Adrenal gland (tissue), 12 donors: ENCODE results near the gene FCER2. TPM values are rescaled to one million over a fixed set of nuclear protein-coding genes. Genes with fewer than 3 reads are reported as not detected.

ENCODE experiments used
- DNase-seq, 7 donors: peaks; one replicate each; pipeline ENCODE4 v3.0.0-alpha.2; 2019 to 2020
- H3K27ac ChIP-seq, 5 donors: fragments of 200-600 bp; sonication (generic) in 4 of 5; 1 replicate in 3 of 5; 2 replicates in 2 of 5; pipeline versions ENCODE4 v1.5.1 to v1.8.0; 2016 to 2020; ENCODE audit warnings: mild to moderate bottlenecking in 1 of 5
- H3K27me3 ChIP-seq: fragments of 200-600 bp; 2 replicates; pipeline ENCODE4 v1.8.0; 2021
- H3K36me3 ChIP-seq, 2 donors: fragments of 200-600 bp; replicated peaks in 1 of 2; 1 replicate in 1 of 2; 2 replicates in 1 of 2; pipeline versions ENCODE4 v1.5.1 to v1.8.0; 2018 to 2022
- H3K4me1 ChIP-seq, 2 donors: fragments of 200-600 bp; replicated peaks in 1 of 2; 1 replicate in 1 of 2; 2 replicates in 1 of 2; pipeline versions ENCODE4 v1.5.1 to v1.8.0; 2018 to 2021
- H3K4me3 ChIP-seq, 4 donors: fragments of 200-600 bp; sonication (generic) in 3 of 4; one replicate each; pipeline ENCODE4 v1.5.1; 2016 to 2018
- H3K9me3 ChIP-seq, 3 donors: fragments of 200-600 bp; sonication (generic) in 1 of 3; replicated peaks in 1 of 3; 1 replicate in 2 of 3; 2 replicates in 1 of 3; pipeline versions ENCODE4 v1.5.1 to v1.8.0; 2016 to 2021
- CTCF ChIP-seq, 6 experiments: fragments of 450-650 bp in 4 of 6; fragments of 200-600 bp in 2 of 6; sonication (generic) in 1 of 6; IDR thresholded peaks; 1 replicate in 5 of 6; 2 replicates in 1 of 6; pipeline versions ENCODE4 v1.5.1 to v1.8.0; 2016 to 2021; ENCODE audit warnings: antibody characterized with exemption in 6 of 6, mild to moderate bottlenecking in 2 of 6, moderate library complexity in 1 of 6
- POLR2A ChIP-seq, 2 donors: fragments of 450-650 bp; IDR thresholded peaks; one replicate each; pipeline ENCODE4 v1.6.1; 2017; ENCODE audit warnings: antibody characterized with exemption in 2 of 2, mild to moderate bottlenecking in 2 of 2, moderate library complexity in 1 of 2
- WGBS, 4 donors: extraction: QIAGEN DNeasy Blood & Tissue Kit in 2 of 4; methylation state at CpG; one replicate each; pipeline versions ENCODE4 v1.1.5 to v1.1.7; 2013 to 2017; 5-methylcytosine and 5-hydroxymethylcytosine counted together
- intact Hi-C, 2 donors: fragments of 100-400 bp; cut with DNase I; formaldehyde crosslinking; loops; one replicate each; pipeline versions ENCODE4 v1.14.1 to v1.15.0; 2022 to 2023
- polyA plus RNA-seq, 3 donors: library from polyadenylated mRNA; stranded (reverse); fragments of 200-250 nt in 2 of 3; fragments of 350-450 nt in 1 of 3; fragmentation: Illumina TruSeq in 1 of 3; extraction: RNeasy Lipid Tissue Mini Kit (QIAGEN cat#74804) in 1 of 3; gene quantifications; one replicate each; pipeline ENCODE4 v1.2.3, GENCODE V29; 2013 to 2014
- total RNA-seq, 9 donors: library from RNA; depleted of rRNA in 4 of 9; stranded (reverse); fragments of >200 nt in 4 of 9; fragments of 120-200 nt in 1 of 9; fragmentation: NEBNext Ultra II Directional in 1 of 9; extraction: Animal tissue kit (Norgen Biotek cat#: 25700) in 1 of 9; gene quantifications; one replicate each; pipeline versions ENCODE4 v1.1.0 to v1.2.4, GENCODE V29; 2013 to 2023
- donor health status: healthy with polysubstance abuse.
- donor health status: Bipolar disorder and iron deficiency.
- donor health status: DM: yes; HTN: yes; CAD: no.
- donor health status: DM: no; HTN: no; CAD: no.
- donor health status: DM: no; HTN: no; CAD: no.
- donor health status: DM: yes; HTN: yes; CAD: no.

Gene FCER2
- total and polyA plus RNA-seq, 12 donors, result 0.28 to 2.6 (median 0.51) TPM; not detected in 5

GRCh38 chr19:7732045-7732444 lies 30.1 kb upstream of the FCER2 start, which contains the start of gene CLEC4G:
Gene CLEC4G, minus strand, starts transcription at chr19:7732110. Its CDS starts 8 bp downstream, at chr19:7732102.
- TF ChIP-seq POLR2A (IDR thresholded peaks at IDR 0.05), result no peak
- TF ChIP-seq CTCF (IDR thresholded peaks at IDR 0.05), result no peak
- 65 to 80% (median 67%) methylated on average over 9 of the region's 9 CpGs for WGBS, 4 donors
- intact Hi-C loops, result no loop called here
- Histone ChIP-seq H3K9me3 (no peaks in the 10 kb centered on the region), H3K27ac (no peak within 1 kb of the TSS), H3K4me3 (no peak within 1 kb of the TSS), H3K27me3 (peaks cover 36% of the 10 kb centered on the region), H3K4me1 (peaks cover 0 to 5% of the 10 kb centered on the region in 2 donors), H3K36me3 (no peaks in the 10 kb centered on the region)
- no peak for DNase-seq

GRCh38 chr19:7731615-7732014 lies 29.7 kb upstream of the FCER2 start:
- no peaks in the 10 kb centered on the region for H3K36me3 ChIP-seq
- peaks cover 0 to 5% of the 10 kb centered on the region in 2 donors for H3K4me1 ChIP-seq
- DNase-seq, result no peak
- H3K9me3 ChIP-seq, result no peaks in the 10 kb centered on the region
- H3K4me3 ChIP-seq, result no peak overlapping the region
- 67 to 80% (median 76%) methylated on average over 1 to 5 of the region's 5 CpGs for WGBS, 4 donors
- H3K27me3 ChIP-seq, result peaks cover 36% of the 10 kb centered on the region
- no peak for TF ChIP-seq POLR2A (IDR thresholded peaks at IDR 0.05)
- TF ChIP-seq CTCF (IDR thresholded peaks at IDR 0.05), result no peak
- intact Hi-C loops, result no loop called here
- H3K27ac ChIP-seq, result no peak overlapping the region

- Histone ChIP-seq H3K36me3 (no peaks in the 10 kb centered on the region), H3K27ac (no peak overlapping the region), H3K4me3 (no peak overlapping the region), H3K27me3 (peaks cover 36% of the 10 kb centered on the region), H3K4me1 (peaks cover 0 to 5% of the 10 kb centered on the region in 2 donors), H3K9me3 (no peaks in the 10 kb centered on the region)
- TF ChIP-seq POLR2A (IDR thresholded peaks at IDR 0.05) (no peak), CTCF (IDR thresholded peaks at IDR 0.05) (no peak)
- 34 to 73% (median 61%) methylated on average over 7 to 39 of the region's 39 CpGs for WGBS, 4 donors
- intact Hi-C loops, result no loop called here
- no peak for DNase-seq
Measured at GRCh38 chr19:7731218-7731595, 29.3 kb upstream of the FCER2 start.

GRCh38 chr19:7730286-7731217 lies 28.6 kb upstream of the FCER2 start:
- TF ChIP-seq CTCF (IDR thresholded peaks at IDR 0.05) (no peak), POLR2A (IDR thresholded peaks at IDR 0.05) (no peak)
- Histone ChIP-seq H3K4me1 (peaks cover 0 to 5% of the 10 kb centered on the region in 2 donors), H3K9me3 (no peaks in the 10 kb centered on the region), H3K27ac (no peak overlapping the region), H3K36me3 (no peaks in the 10 kb centered on the region), H3K4me3 (no peak overlapping the region), H3K27me3 (peaks cover 36% of the 10 kb centered on the region)
- DNase-seq, result no peak
- 3 to 4% (median 4%) methylated on average over 12 to 78 of the region's 78 CpGs for WGBS, 4 donors
- intact Hi-C loops, result no loop called here
